ENCODE measurements around the gene AKR1C4.

- TF ChIP-seq CTCF (IDR thresholded peaks at IDR 0.05; ENCODE audit: low read depth, low read length) = no peak
- TF ChIP-seq POLR2A (IDR thresholded peaks at IDR 0.05; ENCODE audit: extremely low read depth, insufficient read length) = no peak
- TF ChIP-seq MYC (IDR thresholded peaks at IDR 0.05; ENCODE audit: low read depth, low read length) = no peak
- TF ChIP-seq MAX (IDR thresholded peaks at IDR 0.05; ENCODE audit: low read depth, low read length) = no peak
These were observed 8.8 kb upstream of the AKR1C4 start for GRCh38 chr10:5187867-5188266.

Data from NB4 (cell line).